HG03558 (cell line): Measurements from ENCODE around the gene LASP1NB.

Source experiments
- ATAC-seq: cut with Tn5 transposase; IDR thresholded peaks from one replicate; pipeline ENCODE4 v1.9.1; 2021; ENCODE audit warnings: moderate number of reproducible peaks; ENCODE audit not compliant: unreplicated experiment; ENCODE audit errors: extremely low read depth

The LASP1NB gene

GRCh38 chr17:38925263-38925995 lies at the start of gene LASP1NB:
TSS of gene LASP1NB (plus strand) at chr17:38925614.
- no peak for ATAC-seq

- no peak for ATAC-seq
Observed at GRCh38 chr17:38877130-38877851, 48.1 kb upstream of the LASP1NB start.

GRCh38 chr17:38879878-38880665 lies 45.3 kb upstream of the LASP1NB start:
- no peak for ATAC-seq

- ATAC-seq = no peak
Observed at GRCh38 chr17:38881600-38882191, 43.7 kb upstream of the LASP1NB start.

- no peak for ATAC-seq
Observed at GRCh38 chr17:38882870-38883269, 42.5 kb upstream of the LASP1NB start.

GRCh38 chr17:38883592-38884526 lies 41.6 kb upstream of the LASP1NB start:
- ATAC-seq = no peak

- no peak for ATAC-seq
Observed at GRCh38 chr17:38885044-38885727, 40.2 kb upstream of the LASP1NB start.

- no peak for ATAC-seq
Observed at GRCh38 chr17:38885728-38886642, 39.4 kb upstream of the LASP1NB start.

- ATAC-seq = no peak
Observed at GRCh38 chr17:38886643-38887010, 38.8 kb upstream of the LASP1NB start.

GRCh38 chr17:38888842-38889241 lies 36.6 kb upstream of the LASP1NB start:
- ATAC-seq = no peak

GRCh38 chr17:38889745-38890409 lies 35.5 kb upstream of the LASP1NB start:
- ATAC-seq = no peak

GRCh38 chr17:38890410-38890746 lies 35.0 kb upstream of the LASP1NB start:
- no peak for ATAC-seq

- no peak for ATAC-seq
Observed at GRCh38 chr17:38891441-38891840, 34.0 kb upstream of the LASP1NB start.

- ATAC-seq = no peak
Observed at GRCh38 chr17:38892083-38892482, 33.3 kb upstream of the LASP1NB start.

GRCh38 chr17:38892620-38893019 lies 32.8 kb upstream of the LASP1NB start:
- no peak for ATAC-seq

- no peak for ATAC-seq
Observed at GRCh38 chr17:38893113-38893512, 32.3 kb upstream of the LASP1NB start.

GRCh38 chr17:38893607-38894006 lies 31.8 kb upstream of the LASP1NB start:
- no peak for ATAC-seq

- no peak for ATAC-seq
Observed at GRCh38 chr17:38894276-38894675, 31.1 kb upstream of the LASP1NB start.
